Spleen (tissue), 11 donors: Measurements from ENCODE around the gene BAZ1B. TPM values are rescaled to one million over a fixed set of nuclear protein-coding genes. Genes with fewer than 3 reads are reported as not detected.
"Not testable (repeated sequence)": the region's sequence is repeated elsewhere in the genome, so short reads cannot be mapped to it uniquely, and the experiment has no call there.

Source experiments
- DNase-seq: peaks from one replicate; pipeline ENCODE4 v3.0.0-alpha.2; 2020
- H3K27ac ChIP-seq, 8 donors: fragments of 200-600 bp; sonication (generic) in 7 of 8; 1 replicate in 4 of 8; 2 replicates in 4 of 8; pipeline versions ENCODE4 v1.5.0 to v1.8.0; 2016 to 2021; ENCODE audit warnings: inconsistent platforms in 4 of 8, mild to moderate bottlenecking in 4 of 8, moderate library complexity in 1 of 8
- H3K27me3 ChIP-seq, 7 donors: fragments of 200-600 bp; sonication (generic) in 6 of 7; replicated peaks in 1 of 7; 1 replicate in 4 of 7; 2 replicates in 3 of 7; pipeline versions ENCODE4 v1.5.0 to v1.8.0; 2016 to 2021; ENCODE audit warnings: inconsistent platforms in 3 of 7, mild to moderate bottlenecking in 1 of 7
- H3K36me3 ChIP-seq, 6 donors: fragments of 200-600 bp; sonication (generic) in 5 of 6; 1 replicate in 4 of 6; 2 replicates in 2 of 6; pipeline versions ENCODE4 v1.5.0 to v1.8.0; 2016 to 2021; ENCODE audit warnings: inconsistent platforms in 2 of 6
- H3K4me1 ChIP-seq, 6 donors: fragments of 200-600 bp; sonication (generic) in 5 of 6; 1 replicate in 3 of 6; 2 replicates in 3 of 6; pipeline versions ENCODE4 v1.5.0 to v1.8.0; 2016 to 2021; ENCODE audit warnings: inconsistent platforms in 3 of 6
- H3K4me3 ChIP-seq, 8 donors: fragments of 200-600 bp; sonication (generic) in 7 of 8; 1 replicate in 4 of 8; 2 replicates in 4 of 8; pipeline versions ENCODE4 v1.5.0 to v1.8.0; 2016 to 2021; ENCODE audit warnings: inconsistent platforms in 4 of 8, mild to moderate bottlenecking in 4 of 8, moderate library complexity in 2 of 8
- H3K9me3 ChIP-seq, 8 donors: fragments of 200-600 bp; sonication (generic) in 7 of 8; 1 replicate in 4 of 8; 2 replicates in 4 of 8; pipeline versions ENCODE4 v1.5.0 to v1.8.0; 2016 to 2021; ENCODE audit warnings: inconsistent platforms in 4 of 8
- POLR2A ChIP-seq, 3 donors: fragments of 450-650 bp; IDR thresholded peaks; one replicate each; pipeline ENCODE4 v1.5.1; 2017; ENCODE audit warnings: antibody characterized with exemption in 3 of 3, mild to moderate bottlenecking in 1 of 3
- POLR2AphosphoS5 ChIP-seq, 3 donors: sonication (generic); formaldehyde crosslinking; IDR thresholded peaks; one replicate each; pipeline ENCODE4 v1.5.1; 2017; ENCODE audit warnings: antibody characterized with exemption in 3 of 3
- WGBS, 5 donors: extraction: QIAGEN DNeasy Blood & Tissue Kit in 3 of 5; methylation state at CpG; one replicate each; pipeline versions ENCODE4 v1.1.5 to v1.1.7; 2013 to 2018; 5-methylcytosine and 5-hydroxymethylcytosine counted together
- intact Hi-C: fragments of 100-400 bp; cut with DNase I; formaldehyde crosslinking; loops from one replicate; pipeline ENCODE4 v1.15.0; 2023; ENCODE audit warnings: low total_unique reads
- polyA plus RNA-seq, 3 donors: library from polyadenylated mRNA; stranded (reverse); fragments of 200-250 nt; gene quantifications; one replicate each; pipeline ENCODE4 v1.2.1, GENCODE V29; 2013
- total RNA-seq, 7 donors: library from RNA; depleted of rRNA in 3 of 7; stranded (reverse); fragments of >200 nt in 3 of 7; fragmentation: NEBNext Ultra II Directional in 4 of 7; extraction: Animal tissue kit (Norgen Biotek cat#: 25700) in 4 of 7; gene quantifications; one replicate each; pipeline versions ENCODE4 v1.1.0 to v1.2.1, GENCODE V29; 2016 to 2021
- TF ChIP-seq, protein P1 (sequence below), 11 experiments: fragments of 200-600 bp in 7 of 11; fragments of 450-650 bp in 4 of 11; sonication (generic) in 4 of 11; IDR thresholded peaks in 8 of 11; conservative IDR thresholded peaks in 3 of 11; 1 replicate in 7 of 11; 2 replicates in 4 of 11; pipeline versions ENCODE4 v1.4.0 to v1.8.0; 2016 to 2021; ENCODE audit warnings: antibody characterized with exemption in 11 of 11, inconsistent platforms in 4 of 11, mild to moderate bottlenecking in 1 of 11
- donor health status: healthy with polysubstance abuse.
- donor health status: DM: no; HTN: no; CAD: no; lungs with moderate emphysema.
- donor health status: DM: no; HTN: no; CAD: no.
- donor health status: Bipolar disorder and iron deficiency.
- donor health status: healthy.
- donor health status: DM: no; HTN: no; CAD: no.
- donor health status: DM: yes; HTN: yes; CAD: no.

BAZ1B gene
- total and polyA plus RNA-seq, 10 donors: 9.2 to 61.4 (median 54.9) TPM

DNA sequence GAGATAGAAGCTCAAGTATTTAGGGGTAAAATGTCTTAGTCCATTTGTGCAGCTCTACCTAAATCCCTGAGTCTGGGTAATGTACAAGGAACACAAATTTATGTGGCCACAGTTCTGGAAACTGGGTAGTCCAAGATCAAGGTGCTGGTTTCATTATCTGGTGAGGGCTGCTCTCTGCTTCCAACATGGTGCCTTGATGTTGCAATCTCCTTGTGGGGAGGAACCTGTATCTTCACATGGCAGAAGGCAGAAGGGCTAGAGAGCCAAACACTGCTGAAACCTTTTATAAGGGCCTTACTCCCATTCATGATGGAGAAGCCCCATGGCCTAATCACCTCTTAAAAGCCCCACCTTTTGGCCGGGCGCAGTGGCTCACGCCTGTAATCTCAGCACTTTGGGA lies 8.7 kb upstream of the BAZ1B start:
- no peak for DNase-seq
- no peaks in the 10 kb centered on the region for H3K27me3 ChIP-seq
- intact Hi-C loops: no loop called here
- peaks cover 0 to 40% (median 7%) of the 10 kb centered on the region in 6 donors for H3K36me3 ChIP-seq
- peaks cover 10 to 22% (median 19%) of the 10 kb centered on the region in 6 donors for H3K4me1 ChIP-seq
- H3K27ac ChIP-seq: no peak overlapping the region
- no peaks in the 10 kb centered on the region for H3K9me3 ChIP-seq
- WGBS, 5 donors: 94 to 100% (median 99%) methylated on average over 3 of the region's 3 CpGs
- H3K4me3 ChIP-seq: no peak overlapping the region
- TF ChIP-seq POLR2AphosphoS5 (IDR thresholded peaks at IDR 0.05) (no peak), POLR2A (IDR thresholded peaks at IDR 0.05) (no peak)
- TF ChIP-seq, protein P1, sequence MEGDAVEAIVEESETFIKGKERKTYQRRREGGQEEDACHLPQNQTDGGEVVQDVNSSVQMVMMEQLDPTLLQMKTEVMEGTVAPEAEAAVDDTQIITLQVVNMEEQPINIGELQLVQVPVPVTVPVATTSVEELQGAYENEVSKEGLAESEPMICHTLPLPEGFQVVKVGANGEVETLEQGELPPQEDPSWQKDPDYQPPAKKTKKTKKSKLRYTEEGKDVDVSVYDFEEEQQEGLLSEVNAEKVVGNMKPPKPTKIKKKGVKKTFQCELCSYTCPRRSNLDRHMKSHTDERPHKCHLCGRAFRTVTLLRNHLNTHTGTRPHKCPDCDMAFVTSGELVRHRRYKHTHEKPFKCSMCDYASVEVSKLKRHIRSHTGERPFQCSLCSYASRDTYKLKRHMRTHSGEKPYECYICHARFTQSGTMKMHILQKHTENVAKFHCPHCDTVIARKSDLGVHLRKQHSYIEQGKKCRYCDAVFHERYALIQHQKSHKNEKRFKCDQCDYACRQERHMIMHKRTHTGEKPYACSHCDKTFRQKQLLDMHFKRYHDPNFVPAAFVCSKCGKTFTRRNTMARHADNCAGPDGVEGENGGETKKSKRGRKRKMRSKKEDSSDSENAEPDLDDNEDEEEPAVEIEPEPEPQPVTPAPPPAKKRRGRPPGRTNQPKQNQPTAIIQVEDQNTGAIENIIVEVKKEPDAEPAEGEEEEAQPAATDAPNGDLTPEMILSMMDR (IDR thresholded peaks at IDR 0.05 in 8 of 11, conservative IDR thresholded peaks at IDR 0.05 in 3 of 11): no peak

DNA sequence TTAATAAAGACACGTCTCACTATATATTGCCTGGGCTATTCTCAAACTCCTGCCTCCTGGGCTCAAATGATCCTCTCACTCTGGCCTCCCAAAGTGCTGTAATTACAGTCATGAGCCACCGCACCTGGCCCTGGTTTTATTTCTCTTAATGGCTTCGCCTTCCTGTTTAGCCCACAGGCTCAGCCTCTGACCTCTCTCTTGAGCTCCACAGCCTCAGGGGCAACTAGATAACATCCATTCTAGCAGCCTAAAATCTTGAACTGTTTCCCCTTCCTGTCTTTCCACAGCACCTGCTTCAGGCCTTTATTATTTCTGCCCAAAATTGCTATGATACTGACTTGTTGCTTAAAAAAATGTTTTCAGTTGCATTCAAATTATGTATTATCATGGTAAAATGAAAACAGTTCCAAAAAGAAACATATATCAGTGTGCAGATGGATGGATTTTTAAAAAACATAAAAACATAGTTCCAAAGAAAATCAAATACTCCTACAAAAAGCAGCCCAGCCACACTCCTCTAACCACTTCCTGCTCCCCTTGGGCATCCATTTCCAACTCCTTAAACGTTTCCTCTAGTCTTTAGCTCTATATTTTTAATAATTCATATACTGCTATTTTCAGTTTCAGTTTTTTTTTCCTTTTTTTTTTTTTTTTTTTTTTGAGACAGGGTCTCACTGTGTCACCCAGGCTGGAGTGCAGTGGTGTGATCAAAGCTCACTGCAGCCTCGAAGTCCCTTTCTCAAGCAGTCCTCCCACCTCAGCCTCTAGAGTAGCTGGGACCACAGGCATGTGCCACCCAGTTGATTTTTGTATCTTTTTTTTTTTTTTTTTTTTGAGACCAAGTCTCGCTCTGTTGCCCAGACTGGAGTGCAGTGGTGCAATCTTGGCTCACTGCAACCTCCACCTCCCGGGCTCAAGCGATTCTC lies 5.1 kb upstream of the BAZ1B start:
- H3K27ac ChIP-seq: peak overlapping the region; percentile 0 to 81 (median 64)
- 50 to 58% (median 53%) methylated on average over 7 to 8 of the region's 8 CpGs for WGBS, 5 donors
- TF ChIP-seq POLR2AphosphoS5 (IDR thresholded peaks at IDR 0.05) (no peak), POLR2A (IDR thresholded peaks at IDR 0.05) (no peak)
- TF ChIP-seq, protein P1 (IDR thresholded peaks at IDR 0.05 in 8 of 11, conservative IDR thresholded peaks at IDR 0.05 in 3 of 11): no peak
- intact Hi-C loops: no loop called here
- no peaks in the 10 kb centered on the region for H3K27me3 ChIP-seq
- no peak overlapping the region for H3K4me3 ChIP-seq
- DNase-seq: peak; percentile 28
- H3K9me3 ChIP-seq: no peaks in the 10 kb centered on the region
- H3K4me1 ChIP-seq: peaks cover 17 to 53% (median 42%) of the 10 kb centered on the region in 6 donors
- H3K36me3 ChIP-seq: peaks cover 0 to 6% (median 0%) of the 10 kb centered on the region in 6 donors

DNA sequence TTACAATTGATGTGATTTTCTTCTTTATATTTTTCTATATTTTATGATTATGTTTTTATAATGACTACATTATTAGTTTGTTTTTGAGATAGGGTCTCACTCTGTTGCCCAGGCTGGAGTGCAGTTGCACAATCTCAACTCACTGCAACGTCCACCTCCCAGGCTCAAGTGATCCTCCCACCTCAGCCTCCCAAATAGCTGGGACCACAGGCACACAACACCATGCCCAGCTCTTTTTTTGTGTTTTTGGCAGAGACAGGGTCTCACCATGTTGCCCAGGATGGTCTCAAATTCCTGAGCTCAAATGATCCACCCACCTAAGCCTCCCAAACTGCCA lies 4.0 kb upstream of the BAZ1B start:
- H3K4me3 ChIP-seq, H3K27me3 ChIP-seq, H3K9me3 ChIP-seq, intact Hi-C loops, H3K36me3 ChIP-seq: not testable (repeated sequence)
- DNase-seq: peak; percentile 8
- 29 to 61% (median 48%) methylated on average over 1 of the region's 1 CpG for WGBS, 5 donors
- peak overlapping the region in 7 of 8 donors; percentile 39 to 81 (median 68) for H3K27ac ChIP-seq
- H3K4me1 ChIP-seq: peaks cover 17 to 58% (median 47%) of the 10 kb centered on the region in 6 donors

DNA sequence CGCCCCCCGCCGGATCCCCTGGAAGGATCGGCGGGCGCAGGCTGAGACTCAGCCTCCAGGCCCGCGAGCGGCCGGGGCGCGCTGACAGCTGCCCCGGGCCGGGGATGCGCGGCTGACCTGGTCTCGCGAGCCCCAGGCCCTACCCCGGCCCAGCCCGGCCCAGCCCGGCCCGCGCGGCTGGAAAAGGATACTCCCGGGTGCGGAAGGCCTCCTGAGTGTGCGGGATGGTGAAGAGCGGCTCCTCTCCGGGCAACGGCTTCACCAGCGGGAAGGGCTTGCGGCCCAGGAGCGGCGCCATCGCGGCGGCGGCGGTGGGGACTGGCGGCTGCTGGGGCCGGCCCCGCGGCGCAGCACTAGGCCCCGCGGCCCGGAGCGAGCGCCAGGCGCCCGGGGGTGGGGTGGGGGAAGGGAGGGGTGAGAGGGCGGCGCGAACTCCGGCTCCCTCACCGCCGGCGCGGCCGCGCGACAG lies 423 bp downstream of the BAZ1B start:
- Histone ChIP-seq H3K36me3 (peaks cover 0 to 19% (median 6%) of the 10 kb centered on the region in 6 donors), H3K9me3 (no peaks in the 10 kb centered on the region), H3K4me3 (peak overlapping the region; percentile 87 to 97 (median 92)), H3K27me3 (no peaks in the 10 kb centered on the region), H3K27ac (peak overlapping the region; percentile 79 to 97 (median 93)), H3K4me1 (peaks cover 46 to 89% (median 79%) of the 10 kb centered on the region in 6 donors)
- WGBS, 5 donors: 0 to 1% (median 1%) methylated on average over 25 to 62 of the region's 62 CpGs
- no peak for DNase-seq
- TF ChIP-seq, protein P1 (IDR thresholded peaks at IDR 0.05 in 8 of 11, conservative IDR thresholded peaks at IDR 0.05 in 3 of 11): no peak
- TF ChIP-seq POLR2AphosphoS5 (IDR thresholded peaks at IDR 0.05) (no peak), POLR2A (IDR thresholded peaks at IDR 0.05) (no peak)
- intact Hi-C loops: no loop called here
